ENCODE data around the gene ESAM. TPM values are rescaled to one million over a fixed set of nuclear protein-coding genes. Genes with fewer than 3 reads are reported as not detected.
A peak's percentile ranks its signal among the peaks of the same experiment; 100 is the strongest.

Gene ESAM
- total RNA-seq, 1 experiment from 2014 or later: not detected

GRCh38 chr11:124724979-124725718, 36.9 kb downstream of the ESAM start:
- Histone ChIP-seq H3K36me3 (no peaks in the 10 kb centered on the region), H3K27me3 (peaks cover 14% of the 10 kb centered on the region), H3K4me3 (no peak overlapping the region), H3K9me3 (no peaks in the 10 kb centered on the region)
- no peak for DNase-seq

GRCh38 chr11:124722176-124722575, 39.9 kb downstream of the ESAM start:
- no peak overlapping the region for H3K4me3 ChIP-seq
- DNase-seq: no peak
- no peaks in the 10 kb centered on the region for H3K36me3 ChIP-seq
- H3K27me3 ChIP-seq: peaks cover 28% of the 10 kb centered on the region
- H3K9me3 ChIP-seq: no peaks in the 10 kb centered on the region

GRCh38 chr11:124719534-124719933, 42.6 kb downstream of the ESAM start:
- H3K27me3 ChIP-seq: peaks cover 28% of the 10 kb centered on the region
- no peak overlapping the region for H3K4me3 ChIP-seq

GRCh38 chr11:124718801-124719200, 43.3 kb downstream of the ESAM start:
- Histone ChIP-seq H3K27me3 (peaks cover 24% of the 10 kb centered on the region), H3K36me3 (no peaks in the 10 kb centered on the region), H3K9me3 (no peaks in the 10 kb centered on the region), H3K4me3 (no peak overlapping the region)
- DNase-seq: no peak

More at GRCh38 chr11:124719534-124719933, 42.6 kb downstream of the ESAM start:
- Histone ChIP-seq H3K36me3 (no peaks in the 10 kb centered on the region), H3K9me3 (no peaks in the 10 kb centered on the region)
- no peak for DNase-seq

- Histone ChIP-seq H3K4me3 (peak overlapping the region; percentile 19; the same call in 1 of the 2 replicates), H3K27me3 (peaks cover 22% of the 10 kb centered on the region), H3K36me3 (no peaks in the 10 kb centered on the region), H3K9me3 (no peaks in the 10 kb centered on the region)
- DNase-seq: peak; percentile 45
Observed at GRCh38 chr11:124717786-124718651, 44.1 kb downstream of the ESAM start.

- H3K9me3 ChIP-seq: no peaks in the 10 kb centered on the region
- H3K27me3 ChIP-seq: peaks cover 20% of the 10 kb centered on the region
- no peak overlapping the region; the same call in 1 of the 2 replicates for H3K4me3 ChIP-seq
- peak; percentile 5 for DNase-seq
- H3K36me3 ChIP-seq: no peaks in the 10 kb centered on the region
Observed at GRCh38 chr11:124717421-124717785, 44.7 kb downstream of the ESAM start.

GRCh38 chr11:124716591-124716990, 45.5 kb downstream of the ESAM start:
- Histone ChIP-seq H3K36me3 (no peaks in the 10 kb centered on the region), H3K27me3 (peaks cover 20% of the 10 kb centered on the region), H3K9me3 (no peaks in the 10 kb centered on the region), H3K4me3 (no peak overlapping the region)
- no peak for DNase-seq

GRCh38 chr11:124712392-124712791, 49.7 kb downstream of the ESAM start:
- Histone ChIP-seq H3K36me3 (no peaks in the 10 kb centered on the region), H3K9me3 (no peaks in the 10 kb centered on the region), H3K4me3 (no peak overlapping the region), H3K27me3 (no peaks in the 10 kb centered on the region)
- no peak for DNase-seq

GRCh38 chr11:124707829-124708228, 54.3 kb downstream of the ESAM start:
- H3K4me3 ChIP-seq: no peak overlapping the region
- DNase-seq: no peak
- H3K36me3 ChIP-seq: no peaks in the 10 kb centered on the region
- H3K27me3 ChIP-seq: no peaks in the 10 kb centered on the region
- H3K9me3 ChIP-seq: no peaks in the 10 kb centered on the region

Other genes starting within 250 kb of the ESAM start
- not detected in 2 replicates for gene OR8B12, start 218.6 kb downstream of the ESAM start, total RNA-seq (2014; rRNA removed; shearing (Covaris generic); ENCODE audit: low replicate concordance)
- not detected in 2 replicates for gene OR8A1, start 192.3 kb downstream of the ESAM start, total RNA-seq (2014; rRNA removed; shearing (Covaris generic); ENCODE audit: low replicate concordance)
- gene PANX3, start 150.9 kb downstream of the ESAM start, total RNA-seq (2014; rRNA removed; shearing (Covaris generic); ENCODE audit: low replicate concordance): not detected in 2 replicates
- gene TBRG1, start 139.4 kb downstream of the ESAM start, total RNA-seq (2014; rRNA removed; shearing (Covaris generic); ENCODE audit: low replicate concordance): 13.2 and 24.9 TPM in 2 replicates
- 2.8 and 4.6 TPM in 2 replicates for gene SIAE, start 88.6 kb downstream of the ESAM start, total RNA-seq (2014; rRNA removed; shearing (Covaris generic); ENCODE audit: low replicate concordance)
- gene SPA17, start 88.4 kb downstream of the ESAM start, total RNA-seq (2014; rRNA removed; shearing (Covaris generic); ENCODE audit: low replicate concordance): 19.0 and 32.4 TPM in 2 replicates
- 0.23 TPM in 1 of 2 replicates, not detected in the other for gene NRGN, start 22.3 kb downstream of the ESAM start, total RNA-seq (2014; rRNA removed; shearing (Covaris generic); ENCODE audit: low replicate concordance)
- not detected in 2 replicates for gene VSIG2, start 10.0 kb downstream of the ESAM start, total RNA-seq (2014; rRNA removed; shearing (Covaris generic); ENCODE audit: low replicate concordance)
- 8.2 and 14.8 TPM in 2 replicates for gene MSANTD2, start 38.1 kb upstream of the ESAM start, total RNA-seq (2014; rRNA removed; shearing (Covaris generic); ENCODE audit: low replicate concordance)
- 19.3 and 21.5 TPM in 2 replicates for gene ROBO3, start 103.1 kb upstream of the ESAM start, total RNA-seq (2014; rRNA removed; shearing (Covaris generic); ENCODE audit: low replicate concordance)
- gene ROBO4, start 135.6 kb upstream of the ESAM start, total RNA-seq (2014; rRNA removed; shearing (Covaris generic); ENCODE audit: low replicate concordance): 7.4 and 13.7 TPM in 2 replicates
- not detected in 2 replicates for gene HEPN1, start 157.0 kb upstream of the ESAM start, total RNA-seq (2014; rRNA removed; shearing (Covaris generic); ENCODE audit: low replicate concordance)
- gene HEPACAM, start 173.8 kb upstream of the ESAM start, total RNA-seq (2014; rRNA removed; shearing (Covaris generic); ENCODE audit: low replicate concordance): not detected in 2 replicates
- 1.5 and 3.9 TPM in 2 replicates for gene CCDC15, start 191.9 kb upstream of the ESAM start, total RNA-seq (2014; rRNA removed; shearing (Covaris generic); ENCODE audit: low replicate concordance)